HG02973 (cell line): ENCODE results near the gene FANCG.
A peak's percentile ranks its signal among the peaks of the same experiment; 100 is the strongest.

ENCODE experiments used
- ATAC-seq: cut with Tn5 transposase; IDR thresholded peaks from one replicate; pipeline ENCODE4 v1.9.1; 2021; ENCODE audit warnings: moderate library complexity; ENCODE audit not compliant: unreplicated experiment

FANCG gene

GRCh38 chr9:35079426-35080341, at the start of gene FANCG:
Gene FANCG (minus strand): TSS chr9:35079942. CDS start chr9:35079524, 418 bp downstream.
- peak; percentile 85 for ATAC-seq

GRCh38 chr9:35116898-35117551, 37.3 kb upstream of the FANCG start:
- ATAC-seq: peak; percentile 39

GRCh38 chr9:35116539-35116897, 36.8 kb upstream of the FANCG start:
- no peak for ATAC-seq

GRCh38 chr9:35115680-35116538, 36.2 kb upstream of the FANCG start, which contains the start of gene ATOSB:
Gene ATOSB (minus strand): TSS chr9:35115862. CDS start chr9:35108274, 7,588 bp downstream.
- peak; percentile 48 for ATAC-seq

GRCh38 chr9:35114840-35115628, 35.3 kb upstream of the FANCG start:
- ATAC-seq: no peak

GRCh38 chr9:35114113-35114839, 34.5 kb upstream of the FANCG start:
- ATAC-seq: no peak

- no peak for ATAC-seq
These were observed 32.7 kb upstream of the FANCG start for GRCh38 chr9:35112257-35113020.

- peak; percentile 59 for ATAC-seq
These were observed 31.5 kb upstream of the FANCG start for GRCh38 chr9:35111001-35111933.

- no peak for ATAC-seq
These were observed 30.6 kb upstream of the FANCG start for GRCh38 chr9:35110327-35110761.

GRCh38 chr9:35108946-35109575, 29.3 kb upstream of the FANCG start:
- no peak for ATAC-seq

- ATAC-seq: no peak
These were observed 28.7 kb upstream of the FANCG start for GRCh38 chr9:35108461-35108860.

- no peak for ATAC-seq
These were observed 27.9 kb upstream of the FANCG start for GRCh38 chr9:35107297-35108290.

- ATAC-seq: no peak
These were observed 26.6 kb upstream of the FANCG start for GRCh38 chr9:35106343-35106730.

GRCh38 chr9:35105571-35106342, 26.0 kb upstream of the FANCG start:
- no peak for ATAC-seq

GRCh38 chr9:35105126-35105525, 25.4 kb upstream of the FANCG start:
- ATAC-seq: no peak
